ENCODE data around the gene TCF3. TPM values are rescaled to one million over a fixed set of nuclear protein-coding genes. Genes with fewer than 3 reads are reported as not detected.
"Not testable (repeated sequence)": the region's sequence is repeated elsewhere in the genome, so short reads cannot be mapped to it uniquely, and the experiment has no call there.

The TCF3 gene
- total RNA-seq, 6 experiments from 2014 or later, result 11.0 to 30.1 (median 15.9) TPM

DNA sequence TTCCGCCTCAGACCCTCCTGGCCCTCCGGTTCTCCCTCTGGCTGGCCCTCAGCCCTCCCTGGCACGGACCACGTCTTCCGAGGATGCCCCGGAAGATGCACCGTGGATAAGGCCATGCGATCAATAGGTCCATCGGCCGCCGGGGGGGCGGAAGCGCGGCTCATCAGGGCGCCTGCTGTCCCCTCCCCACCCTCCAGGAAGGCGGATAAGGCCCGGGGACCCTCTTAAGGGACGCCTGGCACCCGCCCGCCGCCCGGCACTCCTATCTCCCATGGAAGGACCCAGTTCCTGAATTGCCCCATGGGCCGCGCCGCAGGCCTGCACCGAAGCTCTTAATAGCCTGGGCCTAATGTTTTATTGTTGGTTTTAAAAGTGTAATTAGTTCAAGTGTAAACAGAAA is 46.2 kb upstream of the TCF3 start:
- ATAC-seq (no peak), DNase-seq (no peak)
- Histone ChIP-seq H3K27me3 (no peaks in the 10 kb centered on the region), H3K9me3 (no peaks in the 10 kb centered on the region), H3K4me3 (no peak overlapping the region), H3K4me1 (no peaks in the 10 kb centered on the region), H3K27ac (no peak overlapping the region), H3K36me3 (no peaks in the 10 kb centered on the region)
- no peak for TF ChIP-seq POLR2A (IDR thresholded peaks at IDR 0.05)
- TF ChIP-seq, protein P1, sequence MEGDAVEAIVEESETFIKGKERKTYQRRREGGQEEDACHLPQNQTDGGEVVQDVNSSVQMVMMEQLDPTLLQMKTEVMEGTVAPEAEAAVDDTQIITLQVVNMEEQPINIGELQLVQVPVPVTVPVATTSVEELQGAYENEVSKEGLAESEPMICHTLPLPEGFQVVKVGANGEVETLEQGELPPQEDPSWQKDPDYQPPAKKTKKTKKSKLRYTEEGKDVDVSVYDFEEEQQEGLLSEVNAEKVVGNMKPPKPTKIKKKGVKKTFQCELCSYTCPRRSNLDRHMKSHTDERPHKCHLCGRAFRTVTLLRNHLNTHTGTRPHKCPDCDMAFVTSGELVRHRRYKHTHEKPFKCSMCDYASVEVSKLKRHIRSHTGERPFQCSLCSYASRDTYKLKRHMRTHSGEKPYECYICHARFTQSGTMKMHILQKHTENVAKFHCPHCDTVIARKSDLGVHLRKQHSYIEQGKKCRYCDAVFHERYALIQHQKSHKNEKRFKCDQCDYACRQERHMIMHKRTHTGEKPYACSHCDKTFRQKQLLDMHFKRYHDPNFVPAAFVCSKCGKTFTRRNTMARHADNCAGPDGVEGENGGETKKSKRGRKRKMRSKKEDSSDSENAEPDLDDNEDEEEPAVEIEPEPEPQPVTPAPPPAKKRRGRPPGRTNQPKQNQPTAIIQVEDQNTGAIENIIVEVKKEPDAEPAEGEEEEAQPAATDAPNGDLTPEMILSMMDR (IDR thresholded peaks at IDR 0.05), result no peak
- WGBS (ENCODE audit: insufficient coverage, low coverage, low lambda C conversion rate, missing lambda C conversion rate), result 62% methylated on average over 15 of the region's 26 CpGs
- intact Hi-C loops (cut with DNase I), result no loop called here

DNA sequence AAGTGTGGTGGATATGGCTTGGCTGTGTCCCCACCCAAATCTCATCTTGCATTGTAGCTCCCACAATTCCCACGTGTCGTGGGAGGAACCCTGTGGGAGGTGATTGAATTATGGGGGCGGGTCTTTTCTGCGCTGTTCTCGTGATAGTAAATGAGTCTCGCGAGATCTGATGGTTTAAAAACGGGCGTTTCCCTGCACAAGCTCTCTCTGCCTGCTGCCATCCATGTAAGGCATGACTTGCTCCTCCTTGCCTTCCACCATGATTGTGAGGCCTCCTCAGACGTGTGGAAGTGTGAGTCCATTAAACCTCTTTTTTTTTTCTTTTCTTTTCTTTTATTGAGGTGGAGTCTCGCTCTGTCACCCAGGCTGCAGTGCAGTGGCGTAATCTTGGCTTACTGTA is 43.1 kb upstream of the TCF3 start:
- H3K36me3 ChIP-seq; ATAC-seq; H3K4me3 ChIP-seq; H3K4me1 ChIP-seq; H3K9me3 ChIP-seq; H3K27ac ChIP-seq; DNase-seq; intact Hi-C loops (cut with DNase I): not testable (repeated sequence)
- WGBS (ENCODE audit: insufficient coverage, low coverage, low lambda C conversion rate, missing lambda C conversion rate), result 81% methylated on average over 12 of the region's 12 CpGs
- peaks cover 0 to 15% of the 10 kb centered on the region in 2 donors for H3K27me3 ChIP-seq

DNA sequence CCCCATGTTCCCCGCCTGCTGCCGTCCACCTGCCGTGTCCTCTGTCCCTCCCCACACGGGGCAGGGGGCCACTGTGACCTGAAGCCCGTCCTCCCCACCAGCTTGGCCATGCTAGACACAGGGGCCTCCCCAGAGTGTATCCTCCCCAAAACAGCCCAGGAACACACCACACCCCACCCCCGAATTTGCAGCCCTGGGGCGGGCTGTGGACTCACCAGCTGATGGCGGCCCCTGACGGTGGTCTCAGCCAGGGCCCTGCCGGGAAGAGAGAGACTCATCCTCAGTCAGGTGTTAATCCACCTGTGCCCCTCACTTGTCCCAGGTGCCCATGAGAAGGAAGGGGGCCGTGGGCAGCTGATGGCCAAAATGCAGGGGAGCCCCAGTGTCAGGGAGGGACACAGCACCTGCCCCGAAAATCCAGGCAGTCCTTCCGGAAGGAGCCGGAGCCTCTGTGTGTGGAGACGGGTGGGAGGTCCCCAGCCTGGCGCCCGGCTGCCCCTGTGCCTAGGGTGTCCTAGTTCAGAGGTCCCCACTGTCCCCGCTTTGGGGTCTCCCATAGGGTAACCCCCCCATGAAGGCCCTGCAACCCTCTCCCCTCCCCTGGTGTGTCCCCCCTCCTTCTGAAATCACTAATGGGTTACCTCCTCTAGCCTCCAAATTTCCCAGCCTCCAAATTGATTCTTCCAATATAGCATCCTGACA is 39.3 kb upstream of the TCF3 start:
- intact Hi-C loops (cut with DNase I), result no loop called here
- no peak for TF ChIP-seq POLR2A (IDR thresholded peaks at IDR 0.05)
- TF ChIP-seq, protein P1 (IDR thresholded peaks at IDR 0.05), result no peak
- peaks cover 0 to 17% of the 10 kb centered on the region in 2 donors for H3K27me3 ChIP-seq
- H3K9me3 ChIP-seq, result no peaks in the 10 kb centered on the region
- 80% methylated on average over 1 of the region's 18 CpGs for WGBS (ENCODE audit: insufficient coverage, low coverage, low lambda C conversion rate, missing lambda C conversion rate)
- DNase-seq (no peak), ATAC-seq (peak in 1 of 4 donors; percentile 30)
- H3K36me3 ChIP-seq, result no peaks in the 10 kb centered on the region
- no peak overlapping the region for H3K4me3 ChIP-seq
- no peak overlapping the region for H3K27ac ChIP-seq
- no peaks in the 10 kb centered on the region for H3K4me1 ChIP-seq

DNA sequence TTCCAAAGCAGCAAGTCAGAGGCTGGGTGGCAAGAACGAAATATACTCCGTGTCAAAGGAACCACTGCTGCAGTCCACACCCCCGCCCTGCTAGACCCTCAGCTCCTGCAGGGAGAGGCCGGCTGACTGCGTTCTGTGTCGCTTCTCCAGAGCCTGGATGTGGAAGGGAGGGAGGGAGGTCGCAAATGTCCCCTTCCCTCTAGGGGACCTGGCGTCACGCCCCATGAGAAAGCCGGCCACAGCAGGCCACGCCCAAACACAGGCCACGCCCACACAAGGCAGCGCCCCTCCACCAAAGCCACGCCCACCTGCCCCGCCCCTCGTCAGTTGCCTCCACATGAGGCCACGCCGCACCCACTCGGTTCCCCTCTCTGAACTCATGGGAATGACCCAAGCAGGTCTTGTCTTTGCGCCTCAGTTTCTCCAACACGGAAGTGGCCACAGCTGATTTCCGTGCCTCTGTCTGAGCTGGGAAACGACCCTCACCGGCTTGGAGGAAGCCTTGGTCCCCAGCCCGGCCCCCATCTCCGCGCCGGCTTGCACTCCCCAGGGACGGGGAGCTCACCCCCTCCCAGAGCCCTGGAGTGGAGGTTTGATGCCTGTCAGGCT is 38.4 kb upstream of the TCF3 start:
- WGBS (ENCODE audit: insufficient coverage, low coverage, low lambda C conversion rate, missing lambda C conversion rate), result 33% methylated on average over 4 of the region's 29 CpGs
- DNase-seq, result peak in 1 of 3 donors; percentile 47
- no peak for TF ChIP-seq POLR2A (IDR thresholded peaks at IDR 0.05)
- TF ChIP-seq, protein P1 (IDR thresholded peaks at IDR 0.05), result no peak

DNA sequence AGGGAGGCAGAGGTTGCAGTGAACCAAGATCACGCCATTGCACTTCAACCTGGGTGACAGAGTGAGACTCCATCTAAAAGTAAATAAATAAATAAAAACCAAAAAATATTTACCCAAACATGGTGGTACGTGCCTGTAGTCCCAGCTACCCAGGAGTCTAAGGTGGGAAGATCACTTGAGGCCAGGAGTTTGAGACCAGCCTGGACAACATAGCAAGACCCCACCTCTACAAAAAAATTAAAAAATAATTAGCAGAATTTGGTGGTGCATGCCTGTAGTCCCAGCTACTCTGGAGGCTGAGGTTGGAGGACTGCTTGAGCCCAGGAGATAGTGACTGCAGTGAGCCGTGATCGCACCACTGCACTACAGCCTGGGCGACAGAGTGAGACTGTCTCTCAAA is 33.4 kb upstream of the TCF3 start:
- H3K36me3 ChIP-seq, H3K27me3 ChIP-seq, DNase-seq, H3K9me3 ChIP-seq, H3K27ac ChIP-seq, ATAC-seq, H3K4me3 ChIP-seq, H3K4me1 ChIP-seq: not testable (repeated sequence)
- WGBS (ENCODE audit: insufficient coverage, low coverage, low lambda C conversion rate, missing lambda C conversion rate), result 80% methylated on average over 5 of the region's 5 CpGs
- intact Hi-C loops (cut with DNase I), result loop anchor here in 1 of 2 donors (5.0 kb wide), 1 partner anchor 82 kb away; no protein-coding TSS in a partner anchor

More for the DNA sequence above, 38.4 kb upstream of the TCF3 start:
- H3K9me3 ChIP-seq, result no peaks in the 10 kb centered on the region
- intact Hi-C loops (cut with DNase I), result no loop called here
- no peak overlapping the region for H3K4me3 ChIP-seq
- no peak overlapping the region for H3K27ac ChIP-seq
- peak in 2 of 4 donors; percentile 30 to 31 for ATAC-seq
- no peaks in the 10 kb centered on the region for H3K36me3 ChIP-seq
- peaks cover 0 to 17% of the 10 kb centered on the region in 2 donors for H3K27me3 ChIP-seq
- H3K4me1 ChIP-seq, result no peaks in the 10 kb centered on the region
